Astrocyte (in vitro differentiated cells and primary cell): Measurements from ENCODE around the gene UGT1A7.

Source experiments
- CTCF ChIP-seq: IDR thresholded peaks from 2 replicates; pipeline ENCODE4 v1.5.1; 2011; ENCODE audit warnings: low read depth, mild to moderate bottlenecking, inconsistent platforms, low read length, moderate library complexity; ENCODE audit not compliant: insufficient read depth
- EZH2 ChIP-seq: IDR thresholded peaks from 2 replicates; pipeline ENCODE4 v1.6.1; 2012; ENCODE audit warnings: mild to moderate bottlenecking, low read length, inconsistent platforms; ENCODE audit not compliant: insufficient read depth

- no peak for TF ChIP-seq CTCF
- TF ChIP-seq EZH2, result no peak
Measured at GRCh38 chr2:233817995-233818638, 136.4 kb downstream of the UGT1A7 start.
